Caco-2 (cell line): ENCODE measurements around the gene EVX2. TPM values are rescaled to one million over a fixed set of nuclear protein-coding genes. Genes with fewer than 3 reads are reported as not detected.

Experiments used
- BruUV-seq: library from RNA; stranded (reverse); fragments of 400-500 nt; replicated peaks from 2 replicates; lab custom pipeline; 2021; lab: Mats Ljungman, UMichigan
- CTCF ChIA-PET: fragments of 300-600 bp; sonication (Branson Sonifier 250); formaldehyde crosslinking; loops from one replicate; lab custom pipeline; 2022; ENCODE audit warnings: antibody characterized with exemption; lab: Charles Lee
- POLR2A ChIA-PET: fragments of 300-600 bp; sonication (Branson Sonifier 250); formaldehyde crosslinking; loops from one replicate; lab custom pipeline; 2022; ENCODE audit warnings: antibody characterized with exemption; lab: Charles Lee
- DNase-seq, 2 experiments: peaks; one replicate each; pipeline versions ENCODE4 v3.0.0 to v3.0.0-alpha.2; 2020 to 2022
- H3K27me3 ChIP-seq: replicated peaks from 2 replicates; pipeline ENCODE4 v1.6.0; 2011; ENCODE audit warnings: low read length; ENCODE audit not compliant: control insufficient read depth, insufficient read depth
- H3K36me3 ChIP-seq: 2 replicates; pipeline ENCODE4 v1.5.1; 2011; ENCODE audit warnings: low read length; ENCODE audit not compliant: control insufficient read depth, insufficient read depth
- H3K4me1 ChIP-seq: fragments of 250-450 bp; sonication (Bioruptor Pico); 2 replicates; pipeline ENCODE4 v1.5.1; 2020; ENCODE audit warnings: mild to moderate bottlenecking
- H3K4me3 ChIP-seq: 2 replicates; pipeline ENCODE4 v1.5.1; 2011; ENCODE audit warnings: low read depth, mild to moderate bottlenecking, control low read depth, low read length
- H3K9me3 ChIP-seq: fragments of 250-450 bp; sonication (Bioruptor Pico); 2 replicates; pipeline ENCODE4 v1.5.1; 2020; ENCODE audit warnings: mild to moderate bottlenecking, moderate library complexity
- H3K27ac Mint-ChIP-seq: one replicate; pipeline ENCODE4 v1.8.0; 2022; ENCODE audit warnings: mixed read lengths; ENCODE audit not compliant: unreplicated experiment
- H3K27me3 Mint-ChIP-seq: one replicate; pipeline ENCODE4 v1.8.0; 2022; ENCODE audit warnings: mixed read lengths; ENCODE audit not compliant: insufficient read depth, unreplicated experiment
- H3K36me3 Mint-ChIP-seq: one replicate; pipeline ENCODE4 v1.8.0; 2022; ENCODE audit warnings: mild to moderate bottlenecking, mixed read lengths; ENCODE audit not compliant: insufficient read depth, unreplicated experiment
- H3K4me1 Mint-ChIP-seq: one replicate; pipeline ENCODE4 v1.8.0; 2022; ENCODE audit warnings: low read depth, mixed read lengths; ENCODE audit not compliant: unreplicated experiment
- H3K4me3 Mint-ChIP-seq: one replicate; pipeline ENCODE4 v1.8.0; 2022; ENCODE audit warnings: mild to moderate bottlenecking, moderate library complexity, mixed read lengths; ENCODE audit not compliant: unreplicated experiment
- H3K9me3 Mint-ChIP-seq: one replicate; pipeline ENCODE4 v1.8.0; 2022; ENCODE audit warnings: mixed read lengths; ENCODE audit not compliant: unreplicated experiment
- intact Hi-C: fragments of 100-400 bp; cut with micrococcal nuclease; formaldehyde crosslinking; loops from one replicate; pipeline ENCODE4 v1.10.0; 2022; ENCODE audit not compliant: unreplicated experiment
- total RNA-seq: library from RNA; stranded (reverse); gene quantifications from 2 replicates; pipeline ENCODE4 v1.2.3, GENCODE V29; 2022
- TF ChIP-seq, protein P1 (sequence below), 2 experiments: fragments of 200-600 bp in 1 of 2; IDR thresholded peaks; 1 replicate in 1 of 2; 2 replicates in 1 of 2; pipeline versions ENCODE4 v1.5.1 to v1.8.0; 2011 to 2022; ENCODE audit warnings: antibody characterized with exemption in 1 of 2, control low read depth in 1 of 2, inconsistent platforms in 1 of 2, low read depth in 1 of 2, low read length in 1 of 2, mild to moderate bottlenecking in 1 of 2, moderate library complexity in 1 of 2; ENCODE audit not compliant: insufficient read depth in 1 of 2, severe bottlenecking in 1 of 2, unreplicated experiment in 1 of 2

The EVX2 gene
- total RNA-seq, 1 experiment from 2014 or later = not detected

DNA sequence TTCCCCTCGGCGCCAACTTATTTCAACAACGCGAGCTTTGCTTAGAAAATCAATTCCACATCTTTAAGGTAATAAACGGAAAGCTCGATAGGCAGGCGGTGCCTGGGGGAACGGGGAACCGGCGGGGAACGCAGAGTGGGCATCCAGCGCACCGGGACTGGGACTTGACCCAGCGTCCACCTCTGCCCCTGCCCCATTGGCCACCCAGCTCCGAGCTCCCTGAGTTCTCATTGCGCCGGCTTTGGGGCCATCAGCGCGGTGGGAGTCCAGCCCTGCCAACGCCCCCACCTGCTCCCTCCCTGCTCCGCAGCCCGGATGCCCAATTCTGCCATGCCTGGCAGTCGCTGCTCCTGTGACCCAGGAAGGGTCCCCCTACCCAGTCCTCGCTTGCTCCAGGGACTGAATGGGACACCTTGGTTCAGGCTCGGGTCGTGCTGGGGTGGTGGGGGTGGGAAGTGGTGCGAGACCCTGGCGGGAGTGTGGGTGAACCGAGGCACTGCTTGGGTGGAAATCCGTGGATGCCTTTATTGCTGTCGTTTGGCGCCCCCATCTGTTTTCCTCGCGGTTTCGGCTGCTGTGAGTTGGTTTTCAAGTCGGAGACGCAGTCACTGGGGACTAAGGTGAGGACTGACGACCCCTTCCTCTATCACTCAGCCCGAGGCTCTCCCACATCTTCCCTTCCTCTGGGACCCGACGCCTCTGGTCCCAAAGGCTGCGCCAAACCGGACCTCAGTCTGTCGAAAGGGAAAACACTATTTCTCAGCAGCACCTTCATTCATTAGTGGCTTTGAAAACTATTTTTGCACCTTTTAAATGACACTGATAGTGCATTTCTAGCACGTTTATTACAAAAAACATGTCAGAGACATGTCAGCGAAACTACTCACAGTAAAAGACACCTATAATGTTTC, 2.4 kb upstream of the EVX2 start:
- Mint-ChIP-seq H3K36me3 (peaks cover 5% of the 10 kb centered on the region), H3K4me3 (peak overlapping the region; percentile 64), H3K27me3 (peaks cover 55% of the 10 kb centered on the region), H3K27ac (no peak overlapping the region), H3K4me1 (peaks cover 12% of the 10 kb centered on the region), H3K9me3 (no peaks in the 10 kb centered on the region)
- peak in 1 of 2 experiments; percentile 52 for DNase-seq
- TF ChIP-seq, protein P1, sequence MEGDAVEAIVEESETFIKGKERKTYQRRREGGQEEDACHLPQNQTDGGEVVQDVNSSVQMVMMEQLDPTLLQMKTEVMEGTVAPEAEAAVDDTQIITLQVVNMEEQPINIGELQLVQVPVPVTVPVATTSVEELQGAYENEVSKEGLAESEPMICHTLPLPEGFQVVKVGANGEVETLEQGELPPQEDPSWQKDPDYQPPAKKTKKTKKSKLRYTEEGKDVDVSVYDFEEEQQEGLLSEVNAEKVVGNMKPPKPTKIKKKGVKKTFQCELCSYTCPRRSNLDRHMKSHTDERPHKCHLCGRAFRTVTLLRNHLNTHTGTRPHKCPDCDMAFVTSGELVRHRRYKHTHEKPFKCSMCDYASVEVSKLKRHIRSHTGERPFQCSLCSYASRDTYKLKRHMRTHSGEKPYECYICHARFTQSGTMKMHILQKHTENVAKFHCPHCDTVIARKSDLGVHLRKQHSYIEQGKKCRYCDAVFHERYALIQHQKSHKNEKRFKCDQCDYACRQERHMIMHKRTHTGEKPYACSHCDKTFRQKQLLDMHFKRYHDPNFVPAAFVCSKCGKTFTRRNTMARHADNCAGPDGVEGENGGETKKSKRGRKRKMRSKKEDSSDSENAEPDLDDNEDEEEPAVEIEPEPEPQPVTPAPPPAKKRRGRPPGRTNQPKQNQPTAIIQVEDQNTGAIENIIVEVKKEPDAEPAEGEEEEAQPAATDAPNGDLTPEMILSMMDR (IDR thresholded peaks at IDR 0.05; ENCODE audit: insufficient read depth in 1 of 2, low read depth in 1 of 2, low read length in 1 of 2, severe bottlenecking in 1 of 2, unreplicated experiment in 1 of 2) = peak; percentile 42 to 50
- Histone ChIP-seq H3K4me1 (peaks cover 15% of the 10 kb centered on the region; the same call in 1 of the 2 replicates), H3K36me3 (no peaks in the 10 kb centered on the region), H3K4me3 (no peak overlapping the region), H3K9me3 (peaks cover 8% of the 10 kb centered on the region), H3K27me3 (peaks cover 16% of the 10 kb centered on the region)
- CTCF ChIA-PET = interaction anchor here (0.8 to 1.2 kb wide), 2 partner anchors 396 to 776 kb away, joined by 3 to 6 read pairs; no protein-coding TSS in a partner anchor
- BruUV-seq = no TSS peak
- intact Hi-C loops = loop anchor here (2.0 to 10.0 kb wide), 3 partner anchors 121 to 671 kb away; no protein-coding TSS in a partner anchor
- POLR2A ChIA-PET = no interaction called here

DNA sequence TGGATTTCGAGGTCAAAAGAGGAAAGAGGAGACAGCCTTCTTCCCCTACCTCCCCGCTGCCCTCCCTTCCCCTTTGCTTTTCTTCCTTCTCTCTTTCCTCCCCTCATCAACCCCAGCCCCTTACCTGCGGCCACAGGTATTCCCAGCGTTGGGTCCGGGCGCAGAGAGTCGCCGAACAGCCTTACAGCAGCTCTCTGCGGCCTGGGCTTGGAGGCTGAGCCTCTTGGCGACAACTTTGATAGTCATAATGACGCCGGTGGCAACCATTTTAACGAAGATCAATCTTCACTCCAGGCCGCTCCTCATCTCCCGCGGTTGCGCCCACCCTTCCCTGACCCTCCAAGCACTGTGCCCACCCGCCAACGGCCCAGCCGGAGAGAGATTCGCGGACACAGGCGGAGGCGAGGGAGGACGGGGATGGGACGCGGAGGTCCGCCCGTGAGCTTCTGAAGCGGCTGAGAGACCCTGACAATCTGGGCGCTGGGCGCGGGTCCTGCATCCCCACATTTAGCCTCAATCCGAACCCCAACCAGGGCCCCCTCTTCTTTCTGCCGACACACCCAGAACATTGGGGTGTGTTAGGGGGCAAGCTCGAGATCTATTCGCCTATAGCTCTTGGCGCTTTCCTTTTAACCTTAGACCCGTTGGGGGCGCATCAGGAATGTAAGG, 1.5 kb upstream of the EVX2 start:
- no peaks in the 10 kb centered on the region for H3K9me3 Mint-ChIP-seq
- intact Hi-C loops = loop anchor here (2.0 to 10.0 kb wide), 2 partner anchors 120 to 200 kb away; no protein-coding TSS in a partner anchor

More for the DNA sequence above, 1.5 kb upstream of the EVX2 start:
- BruUV-seq = no TSS peak
- Histone ChIP-seq H3K36me3 (no peaks in the 10 kb centered on the region), H3K4me3 (peak overlapping the region; percentile 22), H3K27me3 (peaks cover 20% of the 10 kb centered on the region), H3K4me1 (peaks cover 15% of the 10 kb centered on the region; the same call in 1 of the 2 replicates), H3K9me3 (peaks cover 15% of the 10 kb centered on the region)
- TF ChIP-seq, protein P1 (IDR thresholded peaks at IDR 0.05; ENCODE audit: insufficient read depth in 1 of 2, low read depth in 1 of 2, low read length in 1 of 2, severe bottlenecking in 1 of 2, unreplicated experiment in 1 of 2) = no peak
- DNase-seq = no peak
- H3K4me3 Mint-ChIP-seq = peak overlapping the region; percentile 64
- H3K27me3 Mint-ChIP-seq = peaks cover 54% of the 10 kb centered on the region
- no peak overlapping the region for H3K27ac Mint-ChIP-seq
- POLR2A ChIA-PET = no interaction called here
- peaks cover 12% of the 10 kb centered on the region for H3K4me1 Mint-ChIP-seq
- CTCF ChIA-PET = interaction anchor here (0.7 to 1.2 kb wide), 3 partner anchors 222 to 775 kb away, joined by 3 to 6 read pairs (median 3); no protein-coding TSS in a partner anchor
- H3K36me3 Mint-ChIP-seq = peaks cover 5% of the 10 kb centered on the region
